ENCODE results near the gene PCK2. TPM values are rescaled to one million over a fixed set of nuclear protein-coding genes. Genes with fewer than 3 reads are reported as not detected.
A peak's percentile ranks its signal among the peaks of the same experiment; 100 is the strongest.
"Not testable (repeated sequence)": the region's sequence is repeated elsewhere in the genome, so short reads cannot be mapped to it uniquely, and the experiment has no call there.

PCK2 gene
- total and polyA plus RNA-seq, 5 donors from 2014 or later: 21.0 to 32.2 (median 26.4) TPM

DNA sequence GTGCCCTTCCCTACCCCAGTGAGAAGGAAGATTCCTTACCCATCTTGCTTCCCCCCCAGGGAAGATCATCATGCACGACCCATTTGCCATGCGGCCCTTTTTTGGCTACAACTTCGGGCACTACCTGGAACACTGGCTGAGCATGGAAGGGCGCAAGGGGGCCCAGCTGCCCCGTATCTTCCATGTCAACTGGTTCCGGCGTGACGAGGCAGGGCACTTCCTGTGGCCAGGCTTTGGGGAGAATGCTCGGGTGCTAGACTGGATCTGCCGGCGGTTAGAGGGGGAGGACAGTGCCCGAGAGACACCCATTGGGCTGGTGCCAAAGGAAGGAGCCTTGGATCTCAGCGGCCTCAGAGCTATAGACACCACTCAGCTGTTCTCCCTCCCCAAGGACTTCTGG lies 9.3 kb downstream of the PCK2 start:
- Mint-ChIP-seq H3K4me1 (peaks cover 3 to 12% (median 7%) of the 10 kb centered on the region in 4 donors), H3K9me3 (peaks cover 0 to 1% (median 0%) of the 10 kb centered on the region in 7 donors)

DNA sequence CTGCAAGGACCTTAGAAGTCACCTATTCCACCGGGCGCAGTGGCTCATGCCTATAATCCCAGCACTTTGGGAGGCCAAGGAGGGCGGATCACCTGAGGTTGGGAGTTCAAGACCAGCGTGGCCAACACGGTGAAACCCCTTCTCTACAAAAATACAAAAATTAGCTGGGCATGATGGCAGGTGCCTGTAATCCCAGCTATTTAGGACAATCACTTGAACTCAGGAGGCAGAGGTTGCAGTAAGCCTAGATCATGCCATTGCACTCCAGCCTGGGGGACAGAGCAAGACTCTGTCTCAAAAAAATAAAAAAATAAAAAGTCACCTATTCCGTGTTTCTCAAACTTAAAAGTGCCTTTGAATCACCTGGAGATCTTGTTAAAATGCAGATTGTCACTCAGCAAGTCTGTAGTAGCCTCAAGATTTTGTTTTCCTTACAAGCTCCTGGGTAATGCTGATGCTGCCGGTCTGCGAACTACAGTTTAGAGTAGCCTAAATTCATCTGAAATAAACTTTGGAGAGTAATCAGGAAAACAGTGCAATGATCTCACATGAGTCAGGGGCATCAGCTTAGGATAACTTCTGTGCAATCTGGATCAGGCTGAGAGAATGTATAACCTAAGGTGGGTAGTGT lies 11.6 kb downstream of the PCK2 start:
- H3K27me3 ChIP-seq (ENCODE audit: control insufficient read depth, insufficient read depth, low read length); DNase-seq; H3K9me3 Mint-ChIP-seq; H3K27me3 Mint-ChIP-seq; H3K9me3 ChIP-seq (ENCODE audit: control insufficient read depth in 2 of 2, low read length in 2 of 2); H3K4me1 ChIP-seq (ENCODE audit: control insufficient read depth, insufficient read depth, low read length, poor library complexity, severe bottlenecking); ATAC-seq (ENCODE audit: low read depth in 2 of 2); H3K27ac ChIP-seq (ENCODE audit: insufficient read depth, low read length, poor library complexity, severe bottlenecking); H3K4me3 ChIP-seq (ENCODE audit: low read depth, low read length); H3K4me3 Mint-ChIP-seq: not testable (repeated sequence)
- H3K27ac Mint-ChIP-seq: peak overlapping the region in 2 of 3 donors; percentile 9 to 17
- H3K36me3 ChIP-seq (ENCODE audit: control insufficient read depth, insufficient read depth, low read length): peaks cover 19% of the 10 kb centered on the region
- H3K36me3 Mint-ChIP-seq: peaks cover 33% of the 10 kb centered on the region
- peaks cover 9 to 21% (median 13%) of the 10 kb centered on the region in 4 donors for H3K4me1 Mint-ChIP-seq

More for the DNA sequence above, 9.3 kb downstream of the PCK2 start:
- H3K27me3 ChIP-seq (ENCODE audit: control insufficient read depth, insufficient read depth, low read length): no peaks in the 10 kb centered on the region
- ATAC-seq (ENCODE audit: low read depth in 2 of 2): no peak
- no peaks in the 10 kb centered on the region for H3K9me3 ChIP-seq (ENCODE audit: control insufficient read depth in 2 of 2, low read length in 2 of 2)
- H3K4me3 ChIP-seq (ENCODE audit: low read depth, low read length): no peak overlapping the region
- peaks cover 33% of the 10 kb centered on the region for H3K36me3 ChIP-seq (ENCODE audit: control insufficient read depth, insufficient read depth, low read length)
- DNase-seq: no peak
- H3K36me3 Mint-ChIP-seq: peaks cover 41% of the 10 kb centered on the region
- no peak overlapping the region for H3K27ac ChIP-seq (ENCODE audit: insufficient read depth, low read length, poor library complexity, severe bottlenecking)
- no peak overlapping the region for H3K27ac Mint-ChIP-seq
- peaks cover under 1% of the 10 kb centered on the region for H3K4me1 ChIP-seq (ENCODE audit: control insufficient read depth, insufficient read depth, low read length, poor library complexity, severe bottlenecking)
- peak overlapping the region in 1 of 4 donors; percentile 54 for H3K4me3 Mint-ChIP-seq
- H3K27me3 Mint-ChIP-seq: no peaks in the 10 kb centered on the region

DNA sequence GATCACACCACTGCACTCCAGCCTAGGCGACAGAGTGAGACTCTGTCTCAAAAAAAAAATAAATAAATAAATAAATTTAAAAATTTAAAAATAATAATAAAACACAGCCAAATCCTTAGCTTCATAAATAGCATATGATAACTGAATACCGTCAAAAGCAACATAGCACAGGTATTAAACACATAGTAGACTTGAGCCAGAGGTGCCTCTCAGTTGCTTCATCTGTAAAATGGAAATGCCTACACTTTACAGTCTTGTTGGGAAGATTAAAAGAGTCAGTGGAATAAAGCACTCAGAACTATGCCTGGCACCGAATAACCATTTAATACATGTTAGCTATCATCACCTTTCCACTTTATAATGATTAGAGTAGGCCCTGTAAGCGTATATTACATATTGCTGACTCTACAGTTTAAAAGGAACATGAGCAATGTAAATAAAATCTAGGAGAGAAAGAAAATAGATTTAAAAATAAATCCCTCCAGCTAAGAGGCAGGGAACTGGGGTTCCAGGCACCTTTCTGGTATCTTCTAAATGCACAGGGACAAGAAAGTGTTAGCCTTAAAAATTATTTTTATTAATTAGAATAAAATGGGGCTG lies 12.7 kb downstream of the PCK2 start:
- Mint-ChIP-seq H3K4me3 (no peak overlapping the region), H3K27ac (no peak overlapping the region), H3K4me1 (peaks cover 9 to 21% (median 13%) of the 10 kb centered on the region in 4 donors), H3K9me3 (peaks cover 0 to 1% (median 0%) of the 10 kb centered on the region in 7 donors), H3K27me3 (no peaks in the 10 kb centered on the region), H3K36me3 (peaks cover 28% of the 10 kb centered on the region)
- DNase-seq: no peak
- ATAC-seq (ENCODE audit: low read depth in 2 of 2): no peak
- peaks cover 18% of the 10 kb centered on the region for H3K36me3 ChIP-seq (ENCODE audit: control insufficient read depth, insufficient read depth, low read length)
- no peaks in the 10 kb centered on the region for H3K27me3 ChIP-seq (ENCODE audit: control insufficient read depth, insufficient read depth, low read length)
- H3K9me3 ChIP-seq (ENCODE audit: control insufficient read depth in 2 of 2, low read length in 2 of 2): no peaks in the 10 kb centered on the region
- H3K4me3 ChIP-seq (ENCODE audit: low read depth, low read length): no peak overlapping the region
- peaks cover 9% of the 10 kb centered on the region for H3K4me1 ChIP-seq (ENCODE audit: control insufficient read depth, insufficient read depth, low read length, poor library complexity, severe bottlenecking)
- H3K27ac ChIP-seq (ENCODE audit: insufficient read depth, low read length, poor library complexity, severe bottlenecking): no peak overlapping the region

DNA sequence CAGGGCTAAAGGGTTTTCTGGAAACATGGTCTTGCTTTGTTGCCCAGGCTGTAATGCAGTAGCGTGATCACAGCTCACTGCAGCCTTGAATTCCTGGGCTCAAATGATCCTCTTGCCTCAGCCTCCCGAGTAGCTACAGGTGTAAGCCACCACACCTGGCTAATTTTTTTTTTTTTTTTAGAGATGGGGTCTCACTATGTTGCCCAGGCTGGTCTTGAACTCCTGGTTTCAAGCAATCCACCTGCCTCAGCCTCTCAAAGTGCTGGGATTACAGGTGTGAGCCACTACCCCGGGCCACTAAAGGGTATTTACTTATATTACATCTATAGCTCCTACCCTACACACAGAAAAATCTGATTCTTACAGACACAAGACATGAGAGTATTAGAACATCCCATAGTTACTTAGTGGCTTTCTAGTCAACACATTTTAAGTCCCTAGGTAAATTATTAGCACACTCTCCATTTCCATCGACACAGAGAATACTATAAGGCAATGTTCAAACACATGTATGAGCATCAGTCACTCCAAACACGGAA lies 14.3 kb downstream of the PCK2 start:
- peak overlapping the region; percentile 46 for H3K4me3 ChIP-seq (ENCODE audit: low read depth, low read length)
- H3K9me3 Mint-ChIP-seq: peaks cover 0 to 1% (median 0%) of the 10 kb centered on the region in 7 donors
- H3K36me3 ChIP-seq (ENCODE audit: control insufficient read depth, insufficient read depth, low read length): peaks cover 6% of the 10 kb centered on the region
- peaks cover 13% of the 10 kb centered on the region for H3K4me1 ChIP-seq (ENCODE audit: control insufficient read depth, insufficient read depth, low read length, poor library complexity, severe bottlenecking)
- DNase-seq (no peak), ATAC-seq (ENCODE audit: low read depth in 2 of 2) (peak; percentile 16 to 18)
- peaks cover 15% of the 10 kb centered on the region for H3K36me3 Mint-ChIP-seq
- H3K27ac Mint-ChIP-seq: peak overlapping the region; percentile 90 to 99 (median 95)
- peaks cover 9 to 21% (median 15%) of the 10 kb centered on the region in 4 donors for H3K4me1 Mint-ChIP-seq
- peak overlapping the region in 1 of 4 donors; percentile 70 for H3K4me3 Mint-ChIP-seq
- no peaks in the 10 kb centered on the region for H3K27me3 ChIP-seq (ENCODE audit: control insufficient read depth, insufficient read depth, low read length)
- no peaks in the 10 kb centered on the region for H3K27me3 Mint-ChIP-seq
- peak overlapping the region; percentile 82 for H3K27ac ChIP-seq (ENCODE audit: insufficient read depth, low read length, poor library complexity, severe bottlenecking)
- no peaks in the 10 kb centered on the region for H3K9me3 ChIP-seq (ENCODE audit: control insufficient read depth in 2 of 2, low read length in 2 of 2)

DNA sequence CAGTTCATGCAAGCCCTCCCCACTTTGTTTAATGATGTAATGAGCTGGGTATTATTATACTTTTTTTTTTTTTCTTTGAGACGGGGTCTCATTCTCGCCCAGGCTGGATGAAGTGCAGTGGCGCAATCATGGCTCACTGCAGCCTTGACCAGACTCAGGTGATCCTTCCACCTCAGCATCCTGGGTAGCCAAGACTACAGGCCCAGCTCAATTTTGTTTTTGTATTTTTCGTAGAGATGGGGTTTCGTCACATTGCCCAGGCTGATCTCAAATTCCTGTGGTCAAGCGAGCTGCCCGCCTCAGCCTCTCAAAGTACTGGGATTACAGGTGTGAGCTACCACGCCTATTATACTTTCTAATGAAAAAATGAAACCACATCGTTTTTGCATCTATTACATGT lies 15.9 kb downstream of the PCK2 start:
- Mint-ChIP-seq H3K27ac (no peak overlapping the region), H3K4me1 (peaks cover 6 to 23% (median 16%) of the 10 kb centered on the region in 4 donors), H3K27me3 (no peaks in the 10 kb centered on the region)

DNA sequence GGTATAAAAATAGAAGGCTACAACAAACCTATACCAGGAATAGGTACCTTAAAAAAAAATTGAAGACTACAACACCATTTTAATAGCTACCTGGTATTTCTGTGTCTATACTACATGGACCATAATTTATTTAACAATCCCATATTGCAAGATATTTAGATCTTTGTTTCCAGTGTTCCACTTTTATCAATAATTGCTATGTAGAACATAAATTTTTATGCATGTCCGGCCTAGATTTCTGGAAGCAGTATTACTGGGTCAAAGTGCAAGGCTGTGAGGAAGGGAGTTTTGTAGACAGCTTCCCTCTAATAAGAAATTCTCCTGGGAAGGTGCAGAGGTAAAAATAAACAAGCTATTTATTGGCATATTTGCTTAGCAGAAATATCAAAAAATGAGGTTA lies 16.4 kb downstream of the PCK2 start:
- no peaks in the 10 kb centered on the region for H3K27me3 Mint-ChIP-seq
- Histone ChIP-seq H3K9me3 (ENCODE audit: control insufficient read depth in 2 of 2, low read length in 2 of 2) (no peaks in the 10 kb centered on the region), H3K27me3 (ENCODE audit: control insufficient read depth, insufficient read depth, low read length) (no peaks in the 10 kb centered on the region), H3K4me3 (ENCODE audit: low read depth, low read length) (no peak overlapping the region), H3K27ac (ENCODE audit: insufficient read depth, low read length, poor library complexity, severe bottlenecking) (no peak overlapping the region), H3K4me1 (ENCODE audit: control insufficient read depth, insufficient read depth, low read length, poor library complexity, severe bottlenecking) (peaks cover 21% of the 10 kb centered on the region), H3K36me3 (ENCODE audit: control insufficient read depth, insufficient read depth, low read length) (no peaks in the 10 kb centered on the region)
- no peaks in the 10 kb centered on the region for H3K36me3 Mint-ChIP-seq
- no peak for DNase-seq
- peaks cover 9 to 28% (median 18%) of the 10 kb centered on the region in 4 donors for H3K4me1 Mint-ChIP-seq
- no peak for ATAC-seq (ENCODE audit: low read depth in 2 of 2)
- H3K9me3 Mint-ChIP-seq: peaks cover 0 to 1% (median 0%) of the 10 kb centered on the region in 7 donors
- peak overlapping the region in 1 of 3 donors; percentile 60 for H3K27ac Mint-ChIP-seq
- peak overlapping the region in 1 of 4 donors; percentile 39 for H3K4me3 Mint-ChIP-seq

More for the DNA sequence above, 15.9 kb downstream of the PCK2 start:
- ATAC-seq (ENCODE audit: low read depth in 2 of 2) (no peak), DNase-seq (no peak)
- H3K36me3 ChIP-seq (ENCODE audit: control insufficient read depth, insufficient read depth, low read length): no peaks in the 10 kb centered on the region
- H3K4me3 Mint-ChIP-seq: no peak overlapping the region
- no peaks in the 10 kb centered on the region for H3K9me3 ChIP-seq (ENCODE audit: control insufficient read depth in 2 of 2, low read length in 2 of 2)
- H3K4me1 ChIP-seq (ENCODE audit: control insufficient read depth, insufficient read depth, low read length, poor library complexity, severe bottlenecking): peaks cover 17% of the 10 kb centered on the region
- H3K4me3 ChIP-seq (ENCODE audit: low read depth, low read length): no peak overlapping the region
- H3K36me3 Mint-ChIP-seq: peaks cover 2% of the 10 kb centered on the region
- H3K9me3 Mint-ChIP-seq: peaks cover 0 to 1% (median 0%) of the 10 kb centered on the region in 7 donors
- no peaks in the 10 kb centered on the region for H3K27me3 ChIP-seq (ENCODE audit: control insufficient read depth, insufficient read depth, low read length)
- no peak overlapping the region for H3K27ac ChIP-seq (ENCODE audit: insufficient read depth, low read length, poor library complexity, severe bottlenecking)

DNA sequence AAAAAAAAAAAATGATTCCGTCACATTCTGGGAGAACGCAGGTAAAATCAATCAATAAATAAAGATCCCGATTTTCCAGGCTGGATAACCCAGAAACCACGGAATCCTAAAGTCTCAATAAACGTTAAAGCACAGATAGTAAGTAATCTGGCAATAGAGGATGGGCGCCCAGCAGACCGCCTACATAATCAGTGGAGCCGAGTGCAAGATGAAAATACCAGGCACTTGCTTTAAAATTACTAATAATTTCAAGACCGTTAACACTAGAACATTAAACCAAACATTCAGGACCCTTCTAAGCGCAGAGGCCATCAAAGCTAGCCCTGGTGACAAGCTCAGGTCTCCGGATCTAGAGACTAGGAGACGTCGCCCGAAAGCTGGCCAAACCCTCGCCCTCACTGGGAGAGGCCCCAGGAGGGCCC lies 19.3 kb downstream of the PCK2 start:
- H3K4me3 ChIP-seq (ENCODE audit: low read depth, low read length): peak overlapping the region; percentile 92
- H3K36me3 Mint-ChIP-seq: peaks cover 17% of the 10 kb centered on the region
- peaks cover 0 to 1% (median 0%) of the 10 kb centered on the region in 7 donors for H3K9me3 Mint-ChIP-seq
- ATAC-seq (ENCODE audit: low read depth in 2 of 2): no peak
- H3K27ac ChIP-seq (ENCODE audit: insufficient read depth, low read length, poor library complexity, severe bottlenecking): peak overlapping the region; percentile 100
- peak overlapping the region; percentile 92 to 97 (median 94) for H3K4me3 Mint-ChIP-seq
- peak overlapping the region; percentile 98 to 100 (median 100) for H3K27ac Mint-ChIP-seq
- peaks cover 12 to 49% (median 29%) of the 10 kb centered on the region in 4 donors for H3K4me1 Mint-ChIP-seq
- peaks cover 17% of the 10 kb centered on the region for H3K36me3 ChIP-seq (ENCODE audit: control insufficient read depth, insufficient read depth, low read length)
- H3K9me3 ChIP-seq (ENCODE audit: control insufficient read depth in 2 of 2, low read length in 2 of 2): no peaks in the 10 kb centered on the region
- H3K27me3 Mint-ChIP-seq: no peaks in the 10 kb centered on the region
- DNase-seq: no peak
- H3K27me3 ChIP-seq (ENCODE audit: control insufficient read depth, insufficient read depth, low read length): no peaks in the 10 kb centered on the region
- H3K4me1 ChIP-seq (ENCODE audit: control insufficient read depth, insufficient read depth, low read length, poor library complexity, severe bottlenecking): peaks cover 41% of the 10 kb centered on the region
